SK-N-SH (cell line): Measurements from ENCODE around the gene GTF2A1L. TPM values are rescaled to one million over a fixed set of nuclear protein-coding genes. Genes with fewer than 3 reads are reported as not detected.
"Not testable (repeated sequence)": the region's sequence is repeated elsewhere in the genome, so short reads cannot be mapped to it uniquely, and the experiment has no call there.

Source experiments
- CTCF ChIA-PET: fragments of 300-600, 350-600 bp; formaldehyde crosslinking; extraction: SDS; loops from one replicate; lab custom pipeline; 2021; lab: Yijun Ruan, JAX
- POLR2A ChIA-PET: fragments of 350-600 bp; sonication (Branson Sonifier 250); formaldehyde crosslinking; extraction: SDS; loops from one replicate; lab custom pipeline; 2020; ENCODE audit warnings: antibody characterized with exemption, inconsistent platforms; lab: Yijun Ruan, JAX
- DNase-seq: peaks from one replicate; pipeline ENCODE4 v3.0.0; 2012
- H2AFZ ChIP-seq: fragments of 200-600 bp; sonication (generic); 2 replicates; pipeline ENCODE4 v1.8.1; 2016; ENCODE audit warnings: antibody characterized with exemption, mild to moderate bottlenecking, low read depth
- H3F3A ChIP-seq: fragments of 200-600 bp; sonication (generic); replicated peaks from 2 replicates; pipeline ENCODE3; 2016; ENCODE audit warnings: antibody characterized with exemption, mild to moderate bottlenecking; ENCODE audit not compliant: insufficient read depth
- H3K27ac ChIP-seq, 2 experiments: fragments of 200-500 bp in 1 of 2; fragments of 200-600 bp in 1 of 2; sonication (Bioruptor generic) in 1 of 2; sonication (generic), shearing (Covaris generic) in 1 of 2; 2 replicates each; pipeline versions ENCODE4 v1.5.1 to v1.6.1; 2014 to 2016; ENCODE audit warnings: low read depth in 2 of 2, inconsistent platforms in 1 of 2, low read length in 1 of 2, mild to moderate bottlenecking in 1 of 2, mixed read lengths in 1 of 2
- H3K27me3 ChIP-seq: fragments of 200-600 bp; sonication (generic), shearing (Covaris generic); 2 replicates; pipeline ENCODE4 v1.6.1; 2016; ENCODE audit warnings: mixed run types; ENCODE audit not compliant: insufficient read depth
- H3K36me3 ChIP-seq, 2 experiments: fragments of 200-500 bp in 1 of 2; fragments of 200-600 bp in 1 of 2; sonication (Bioruptor generic) in 1 of 2; sonication (generic) in 1 of 2; replicated peaks in 1 of 2; 2 replicates each; pipeline versions ENCODE3 to v1.5.1; 2014 to 2016; ENCODE audit warnings: low read length in 1 of 2, mild to moderate bottlenecking in 1 of 2; ENCODE audit not compliant: insufficient read depth in 2 of 2, control insufficient read depth in 1 of 2
- H3K4me1 ChIP-seq, 2 experiments: fragments of 200-500 bp in 1 of 2; fragments of 200-600 bp in 1 of 2; sonication (Bioruptor generic) in 1 of 2; sonication (generic), shearing (Covaris generic) in 1 of 2; 2 replicates each; pipeline versions ENCODE4 v1.5.1 to v1.6.1; 2014 to 2016; ENCODE audit warnings: low read depth in 1 of 2, low read length in 1 of 2, mixed run types in 1 of 2; ENCODE audit not compliant: insufficient read depth in 2 of 2, control insufficient read depth in 1 of 2
- H3K4me2 ChIP-seq: fragments of 200-600 bp; sonication (generic), shearing (Covaris generic); 2 replicates; pipeline ENCODE4 v1.6.1; 2017; ENCODE audit warnings: mixed run types
- H3K4me3 ChIP-seq, 2 experiments: fragments of 200-500 bp in 1 of 2; fragments of 200-600 bp in 1 of 2; sonication (Bioruptor generic) in 1 of 2; sonication (generic), shearing (Covaris generic) in 1 of 2; 2 replicates each; pipeline versions ENCODE4 v1.5.1 to v1.8.1; 2014 to 2016; ENCODE audit warnings: low read depth in 2 of 2, inconsistent platforms in 1 of 2, low read length in 1 of 2, mild to moderate bottlenecking in 1 of 2, mixed read lengths in 1 of 2, moderate library complexity in 1 of 2
- H3K79me2 ChIP-seq: fragments of 200-600 bp; sonication (generic); 2 replicates; pipeline ENCODE4 v1.8.1; 2017; ENCODE audit warnings: mild to moderate bottlenecking; ENCODE audit not compliant: insufficient read depth
- H3K9ac ChIP-seq: fragments of 200-600 bp; sonication (generic); 2 replicates; pipeline ENCODE4 v1.6.1; 2017; ENCODE audit warnings: mixed run types
- H3K9me2 ChIP-seq: fragments of 200-600 bp; sonication (generic); 2 replicates; pipeline ENCODE4 v1.6.1; 2017; ENCODE audit warnings: mixed run types
- H3K9me3 ChIP-seq: fragments of 200-600 bp; sonication (generic); 2 replicates; pipeline ENCODE4 v1.6.1; 2017; ENCODE audit warnings: mixed run types, mild to moderate bottlenecking, moderate library complexity
- H4K20me1 ChIP-seq: fragments of 200-600 bp; sonication (generic); 2 replicates; pipeline ENCODE4 v1.6.1; 2017; ENCODE audit warnings: mild to moderate bottlenecking, mixed run types; ENCODE audit not compliant: insufficient read depth
- EP300 ChIP-seq, 2 experiments: IDR thresholded peaks; 2 replicates each; pipeline versions ENCODE4 v1.4.0 to v1.6.1; 2012; ENCODE audit warnings: borderline replicate concordance in 1 of 2, low read depth in 1 of 2, low read length in 1 of 2
- EZH2phosphoT487 ChIP-seq: fragments of 200-600 bp; sonication (generic); IDR thresholded peaks from 2 replicates; pipeline ENCODE4 v1.6.1; 2017; ENCODE audit warnings: low read depth, mixed run types, mild to moderate bottlenecking, antibody characterized with exemption, moderate library complexity, borderline replicate concordance
- MXI1 ChIP-seq: IDR thresholded peaks from 2 replicates; pipeline ENCODE4 v1.6.1; 2012; ENCODE audit warnings: mild to moderate bottlenecking, low read depth, low read length, improper control_type of control experiment
- NRF1 ChIP-seq: IDR thresholded peaks from 2 replicates; pipeline ENCODE4 v1.6.1; 2012; ENCODE audit warnings: low read depth, mild to moderate bottlenecking, low read length
- SMC3 ChIP-seq: IDR thresholded peaks from 2 replicates; pipeline ENCODE4 v1.6.1; 2012; ENCODE audit warnings: low read depth, low read length, improper control_type of control experiment
- TAF1 ChIP-seq: IDR thresholded peaks from 2 replicates; pipeline ENCODE4 v1.6.1; 2012; ENCODE audit warnings: low read depth, mild to moderate bottlenecking, low read length, moderate library complexity, borderline replicate concordance
- YY1 ChIP-seq: IDR thresholded peaks from 2 replicates; pipeline ENCODE4 v1.4.0; 2012; ENCODE audit warnings: low read depth, mild to moderate bottlenecking
- WGBS: methylation state at CpG from one replicate; pipeline ENCODE4 v1.1.6; 2017; ENCODE audit warnings: low lambda C conversion rate; 5-methylcytosine and 5-hydroxymethylcytosine counted together
- polyA plus RNA-seq, 3 experiments: library from polyadenylated mRNA; depleted of rRNA; stranded (reverse); fragments of >200 nt; gene quantifications; 2 replicates each; pipeline ENCODE4 v1.2.3, GENCODE V29; 2012
- TF ChIP-seq, protein P1 (sequence below): fragments of 150-350 bp; IDR thresholded peaks from 2 replicates; pipeline ENCODE4 v1.6.1; 2017; ENCODE audit warnings: antibody characterized with exemption, low read length, low read depth, borderline replicate concordance
- TF ChIP-seq, protein P2 (sequence below): IDR thresholded peaks from 2 replicates; pipeline ENCODE4; 2012
- TF ChIP-seq, protein P3 (sequence below): fragments of 150-350 bp; IDR thresholded peaks from 2 replicates; pipeline ENCODE4 v1.6.1; 2016; ENCODE audit warnings: mild to moderate bottlenecking, low read depth, low read length
- TF ChIP-seq, protein P4 (sequence below): IDR thresholded peaks from 2 replicates; pipeline ENCODE4 v1.4.0; 2012; ENCODE audit warnings: low read depth

Gene GTF2A1L
- polyA plus RNA-seq, 1 of the 3 experiments (the other 2 are of a cell fraction) = 0.36 TPM

DNA sequence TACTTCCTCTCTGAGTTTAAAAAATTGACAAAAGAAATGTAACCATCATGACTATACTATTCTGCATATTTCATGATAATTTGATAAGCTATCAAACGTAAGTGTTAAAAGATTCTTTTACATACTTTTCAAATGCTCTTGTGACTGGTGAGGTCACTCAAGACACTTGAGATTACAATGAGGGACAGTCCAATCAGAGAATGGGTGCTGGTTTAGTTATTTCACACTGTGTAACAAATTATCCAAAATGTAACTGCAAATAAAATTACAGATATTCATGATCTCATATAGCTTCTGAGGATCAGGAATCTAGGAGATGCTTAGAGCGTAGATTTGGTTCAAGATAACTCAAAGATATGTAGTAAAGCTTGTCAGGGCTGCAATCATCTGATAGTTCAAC is 4.4 kb upstream of the GTF2A1L start:
- Histone ChIP-seq H3K27ac (no peak overlapping the region), H3F3A (no peaks in the 10 kb centered on the region), H3K9me3 (no peaks in the 10 kb centered on the region), H3K9ac (no peak overlapping the region), H4K20me1 (no peaks in the 10 kb centered on the region), H2AFZ (no peak overlapping the region), H3K79me2 (no peaks in the 10 kb centered on the region), H3K9me2 (no peaks in the 10 kb centered on the region), H3K4me1 (no peaks in the 10 kb centered on the region), H3K4me3 (no peak overlapping the region), H3K4me2 (no peak overlapping the region), H3K36me3 (no peaks in the 10 kb centered on the region), H3K27me3 (no peaks in the 10 kb centered on the region)
- CTCF ChIA-PET = interaction anchor here (0.6 to 0.7 kb wide), 2 partner anchors 10 to 120 kb away, joined by 3 read pairs; no protein-coding TSS in a partner anchor
- TF ChIP-seq, protein P1, sequence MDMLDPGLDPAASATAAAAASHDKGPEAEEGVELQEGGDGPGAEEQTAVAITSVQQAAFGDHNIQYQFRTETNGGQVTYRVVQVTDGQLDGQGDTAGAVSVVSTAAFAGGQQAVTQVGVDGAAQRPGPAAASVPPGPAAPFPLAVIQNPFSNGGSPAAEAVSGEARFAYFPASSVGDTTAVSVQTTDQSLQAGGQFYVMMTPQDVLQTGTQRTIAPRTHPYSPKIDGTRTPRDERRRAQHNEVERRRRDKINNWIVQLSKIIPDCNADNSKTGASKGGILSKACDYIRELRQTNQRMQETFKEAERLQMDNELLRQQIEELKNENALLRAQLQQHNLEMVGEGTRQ = no peak
- TF ChIP-seq, protein P2, sequence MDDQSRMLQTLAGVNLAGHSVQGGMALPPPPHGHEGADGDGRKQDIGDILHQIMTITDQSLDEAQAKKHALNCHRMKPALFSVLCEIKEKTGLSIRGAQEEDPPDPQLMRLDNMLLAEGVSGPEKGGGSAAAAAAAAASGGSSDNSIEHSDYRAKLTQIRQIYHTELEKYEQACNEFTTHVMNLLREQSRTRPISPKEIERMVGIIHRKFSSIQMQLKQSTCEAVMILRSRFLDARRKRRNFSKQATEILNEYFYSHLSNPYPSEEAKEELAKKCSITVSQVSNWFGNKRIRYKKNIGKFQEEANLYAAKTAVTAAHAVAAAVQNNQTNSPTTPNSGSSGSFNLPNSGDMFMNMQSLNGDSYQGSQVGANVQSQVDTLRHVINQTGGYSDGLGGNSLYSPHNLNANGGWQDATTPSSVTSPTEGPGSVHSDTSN = no peak
- TF ChIP-seq, protein P3, sequence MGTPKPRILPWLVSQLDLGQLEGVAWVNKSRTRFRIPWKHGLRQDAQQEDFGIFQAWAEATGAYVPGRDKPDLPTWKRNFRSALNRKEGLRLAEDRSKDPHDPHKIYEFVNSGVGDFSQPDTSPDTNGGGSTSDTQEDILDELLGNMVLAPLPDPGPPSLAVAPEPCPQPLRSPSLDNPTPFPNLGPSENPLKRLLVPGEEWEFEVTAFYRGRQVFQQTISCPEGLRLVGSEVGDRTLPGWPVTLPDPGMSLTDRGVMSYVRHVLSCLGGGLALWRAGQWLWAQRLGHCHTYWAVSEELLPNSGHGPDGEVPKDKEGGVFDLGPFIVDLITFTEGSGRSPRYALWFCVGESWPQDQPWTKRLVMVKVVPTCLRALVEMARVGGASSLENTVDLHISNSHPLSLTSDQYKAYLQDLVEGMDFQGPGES = no peak
- TF ChIP-seq SMC3 (no peak), NRF1 (no peak), YY1 (no peak), EP300 (IDR thresholded peaks at IDR 0.05; ENCODE audit: borderline replicate concordance in 1 of 2, low read depth in 1 of 2, low read length in 1 of 2) (no peak), TAF1 (no peak)
- 55% methylated on average over 2 of the region's 2 CpGs for WGBS
- DNase-seq = no peak
- POLR2A ChIA-PET = no interaction called here

DNA sequence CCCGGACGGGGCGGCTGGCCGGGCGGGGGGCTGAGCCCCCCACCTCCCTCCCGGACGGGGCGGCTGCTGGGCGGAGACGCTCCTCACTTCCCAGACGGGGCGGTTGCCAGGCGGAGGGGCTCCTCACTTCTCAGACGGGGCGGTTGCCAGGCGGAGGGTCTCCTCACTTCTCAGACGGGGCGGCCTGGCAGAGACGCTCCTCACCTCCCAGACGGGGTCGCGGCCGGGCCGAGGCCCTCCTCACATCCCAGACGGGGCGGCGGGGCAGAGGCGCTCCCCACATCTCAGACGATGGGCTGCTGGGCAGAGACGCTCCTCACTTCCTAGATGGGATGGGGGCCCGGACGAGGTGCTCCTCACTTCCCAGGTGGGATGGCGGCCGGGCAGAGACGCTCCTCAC is 3.1 kb upstream of the GTF2A1L start:
- H3K9me3 ChIP-seq, H3K4me2 ChIP-seq, H3K79me2 ChIP-seq, H3K4me3 ChIP-seq, H3K27ac ChIP-seq, H4K20me1 ChIP-seq, H3K4me1 ChIP-seq, H3K27me3 ChIP-seq, H3K9ac ChIP-seq, H3F3A ChIP-seq, H2AFZ ChIP-seq, POLR2A ChIA-PET, H3K36me3 ChIP-seq, DNase-seq, CTCF ChIA-PET, H3K9me2 ChIP-seq: not testable (repeated sequence)
- WGBS = no CpG with 5 or more reads among the region's 35 CpGs

DNA sequence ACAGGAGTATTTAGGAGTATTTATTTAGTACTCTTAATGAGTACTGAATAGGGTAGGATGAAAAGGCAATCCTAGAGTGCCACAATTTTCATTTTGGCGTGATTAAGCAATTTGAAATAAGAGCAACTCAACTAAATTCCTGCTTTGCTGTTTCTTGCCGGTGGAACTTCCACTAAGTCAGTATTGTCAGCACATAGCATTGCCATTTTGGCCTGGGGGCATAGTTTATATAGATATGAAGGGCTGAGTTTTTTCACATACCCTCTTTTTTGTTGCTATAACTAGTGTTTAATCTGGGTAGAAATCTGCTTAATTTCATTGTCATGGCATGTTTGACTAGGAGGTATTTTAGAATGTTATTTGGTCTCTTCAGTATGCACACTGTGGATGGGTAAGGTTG is 1.9 kb downstream of the GTF2A1L start:
- H3K4me1 ChIP-seq = no peaks in the 10 kb centered on the region; a peak in 1 of 4 replicates
- H4K20me1 ChIP-seq = no peaks in the 10 kb centered on the region
- no peak overlapping the region for H2AFZ ChIP-seq
- no peaks in the 10 kb centered on the region for H3K9me2 ChIP-seq
- H3K9me3 ChIP-seq = no peaks in the 10 kb centered on the region
- no peaks in the 10 kb centered on the region for H3F3A ChIP-seq
- POLR2A ChIA-PET = no interaction called here
- no peak overlapping the region for H3K4me3 ChIP-seq
- no peak for DNase-seq
- H3K27me3 ChIP-seq = no peaks in the 10 kb centered on the region
- WGBS = 74% methylated on average over 2 of the region's 2 CpGs
- no peak overlapping the region for H3K4me2 ChIP-seq
- no peaks in the 10 kb centered on the region for H3K36me3 ChIP-seq
- CTCF ChIA-PET = no interaction called here
- H3K27ac ChIP-seq = no peak overlapping the region
- TF ChIP-seq MXI1 = no peak
- TF ChIP-seq, protein P1 = no peak
- no peak for TF ChIP-seq EZH2phosphoT487
- TF ChIP-seq, protein P4, sequence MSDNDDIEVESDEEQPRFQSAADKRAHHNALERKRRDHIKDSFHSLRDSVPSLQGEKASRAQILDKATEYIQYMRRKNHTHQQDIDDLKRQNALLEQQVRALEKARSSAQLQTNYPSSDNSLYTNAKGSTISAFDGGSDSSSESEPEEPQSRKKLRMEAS = no peak
- no peak overlapping the region for H3K9ac ChIP-seq
- no peaks in the 10 kb centered on the region for H3K79me2 ChIP-seq
